HepG2 (cell line): ENCODE data around the gene LGALS8. TPM values are rescaled to one million over a fixed set of nuclear protein-coding genes. Genes with fewer than 3 reads are reported as not detected.

Experiments used
- AGO2 ChIP-seq: fragments of 200-400 bp; formaldehyde crosslinking; optimal IDR thresholded peaks from 2 replicates; pipeline ENCODE3; 2017; ENCODE audit warnings: mild to moderate bottlenecking, low read depth, low read length, moderate library complexity
- FOXA1 ChIP-seq, 2 experiments: fragments of 450-650 bp in 1 of 2; sonication (generic) in 1 of 2; formaldehyde crosslinking in 1 of 2; IDR thresholded peaks; 2 replicates each; pipeline versions ENCODE4 v1.4.0 to v1.6.1; 2016 to 2020; ENCODE audit warnings: missing genetic modification reagents in 1 of 2
- FOXP1 ChIP-seq, 2 experiments: fragments of 450-650 bp in 1 of 2; IDR thresholded peaks; 2 replicates each; pipeline ENCODE4 v1.6.1; 2017 to 2018; ENCODE audit warnings: antibody characterized with exemption in 1 of 2
- HNF4A ChIP-seq: sonication (generic); formaldehyde crosslinking; IDR thresholded peaks from 2 replicates; pipeline ENCODE4 v1.4.0; 2020; ENCODE audit warnings: missing genetic modification reagents
- HOXD1 ChIP-seq: sonication (generic); formaldehyde crosslinking; IDR thresholded peaks from 2 replicates; pipeline ENCODE4 v1.5.0; 2020; ENCODE audit warnings: missing genetic modification reagents
- MAFK ChIP-seq, 2 experiments: IDR thresholded peaks in 1 of 2; conservative IDR thresholded peaks in 1 of 2; 2 replicates each; pipeline ENCODE4 v1.6.1; 2011; ENCODE audit warnings: improper control_type of control experiment in 2 of 2, low read length in 2 of 2
- ONECUT2 ChIP-seq: sonication (generic); formaldehyde crosslinking; IDR thresholded peaks from 2 replicates; pipeline ENCODE4 v1.4.0; 2020; ENCODE audit warnings: missing genetic modification reagents
- POLR2AphosphoS5 ChIP-seq: IDR thresholded peaks from 2 replicates; pipeline ENCODE4 v1.6.1; 2012; ENCODE audit warnings: low read depth, low read length
- YEATS2 ChIP-seq: sonication (generic); formaldehyde crosslinking; IDR thresholded peaks from 2 replicates; pipeline ENCODE4 v1.4.0; 2020; ENCODE audit warnings: missing genetic modification reagents, borderline replicate concordance
- ZBTB10 ChIP-seq: sonication (generic); formaldehyde crosslinking; IDR thresholded peaks from 2 replicates; pipeline ENCODE4 v1.4.0; 2020; ENCODE audit warnings: missing genetic modification reagents, borderline replicate concordance
- ZBTB37 ChIP-seq: sonication (generic); formaldehyde crosslinking; IDR thresholded peaks from 2 replicates; pipeline ENCODE4 v1.4.0; 2020; ENCODE audit warnings: mild to moderate bottlenecking, missing genetic modification reagents
- ZHX1 ChIP-seq: sonication (generic); formaldehyde crosslinking; IDR thresholded peaks from 2 replicates; pipeline ENCODE4 v1.8.1; 2022; ENCODE audit warnings: low read depth, mild to moderate bottlenecking, missing genetic modification reagents
- ZNF335 ChIP-seq: sonication (generic); formaldehyde crosslinking; IDR thresholded peaks from 2 replicates; pipeline ENCODE4 v1.4.0; 2020; ENCODE audit warnings: missing genetic modification reagents
- ZNF710 ChIP-seq: sonication (generic); formaldehyde crosslinking; IDR thresholded peaks from 2 replicates; pipeline ENCODE4 v1.5.0; 2020; ENCODE audit warnings: mild to moderate bottlenecking, missing genetic modification reagents, borderline replicate concordance
- polyA plus RNA-seq, 8 experiments: library from polyadenylated mRNA; depleted of rRNA in 3 of 8; stranded (reverse) in 7 of 8; unstranded in 1 of 8; fragments of >200 nt; fragmentation: Illumina TruSeq in 4 of 8; extraction: Trizol in 4 of 8; gene quantifications; 2 replicates each; pipeline versions ENCODE4 v1.2.1 to v1.2.3, GENCODE V29; 2011 to 2016; ENCODE audit warnings: low read depth in 4 of 8, missing spikeins in 1 of 8, mixed read lengths in 1 of 8; ENCODE audit not compliant: insufficient read depth in 1 of 8
- total RNA-seq, 5 experiments: library from RNA; depleted of rRNA; stranded (reverse); fragments of >200 nt; fragmentation: Illumina TruSeq; extraction: Trizol; gene quantifications; 2 replicates each; pipeline ENCODE4 v1.2.3, GENCODE V29; 2016; ENCODE audit warnings: low read depth in 1 of 5

Gene LGALS8
- total and polyA plus RNA-seq, 2 of the 13 experiments (the other 11 are each of a cell fraction or from before 2014, with no cell fraction given) = 29.3 to 185 TPM

GRCh38 chr1:236494586-236495466 is 29.0 kb upstream of the LGALS8 start (continued):
- no peak for TF ChIP-seq ZBTB10
- no peak for TF ChIP-seq FOXP1 (IDR thresholded peaks at IDR 0.05)
- TF ChIP-seq FOXP1 (CRISPR knock-in tag; IDR thresholded peaks at IDR 0.05) = peak; percentile 75; the same call in 1 of the 2 replicates
- peak; percentile 100 for TF ChIP-seq HOXD1 (CRISPR knock-in tag)
- peak; percentile 74 for TF ChIP-seq ONECUT2
- TF ChIP-seq ZNF335 (CRISPR knock-in tag) = no peak
- no peak for TF ChIP-seq MAFK (conservative IDR thresholded peaks at IDR 0.05 in 1 of 2, IDR thresholded peaks at IDR 0.05 in 1 of 2; ENCODE audit: low read length in 2 of 2)
- peak; percentile 26 for TF ChIP-seq ZNF710 (CRISPR knock-in tag)
- TF ChIP-seq FOXA1 (IDR thresholded peaks at IDR 0.05) = no peak
- peak; percentile 52; the same call in 1 of the 2 replicates for TF ChIP-seq FOXA1 (CRISPR knock-in tag; IDR thresholded peaks at IDR 0.05)
- TF ChIP-seq ZBTB37 (CRISPR knock-in tag) = peak; percentile 87
- TF ChIP-seq YEATS2 (CRISPR knock-in tag) = no peak
- TF ChIP-seq ZHX1 (CRISPR knock-in tag) = no peak
- peak; percentile 80 for TF ChIP-seq HNF4A (CRISPR knock-in tag)
- no peak for TF ChIP-seq AGO2
- TF ChIP-seq POLR2AphosphoS5 = peak; percentile 37; the same call in 1 of the 2 replicates
